Colonic mucosa (tissue), 4 donors: ENCODE data around the gene PDZD2. TPM values are rescaled to one million over a fixed set of nuclear protein-coding genes. Genes with fewer than 3 reads are reported as not detected.
"Not testable (repeated sequence)": the region's sequence is repeated elsewhere in the genome, so short reads cannot be mapped to it uniquely, and the experiment has no call there.

Source experiments
- DNase-seq: peaks from one replicate; pipeline ENCODE4 v3.0.0-alpha.2; 2020
- H3K27ac ChIP-seq: fragments of 200-600 bp; one replicate; pipeline ENCODE4 v1.8.0; 2021
- H3K27me3 ChIP-seq: fragments of 200-600 bp; one replicate; pipeline ENCODE4 v1.8.0; 2021
- H3K36me3 ChIP-seq: fragments of 200-600 bp; one replicate; pipeline ENCODE4 v1.8.0; 2021
- H3K4me1 ChIP-seq: fragments of 200-600 bp; one replicate; pipeline ENCODE4 v1.8.0; 2021; ENCODE audit warnings: mild to moderate bottlenecking
- H3K4me3 ChIP-seq: fragments of 200-600 bp; one replicate; pipeline ENCODE4 v1.8.0; 2021
- H3K9ac ChIP-seq, 2 donors: one replicate each; pipeline ENCODE4 v1.7.0; 2013; ENCODE audit warnings: control low read depth in 2 of 2, low read depth in 2 of 2, low read length in 2 of 2
- H3K9me3 ChIP-seq: fragments of 200-600 bp; one replicate; pipeline ENCODE4 v1.8.0; 2021
- CTCF ChIP-seq: fragments of 200-600 bp; IDR thresholded peaks from one replicate; pipeline ENCODE4 v1.8.0; 2022; ENCODE audit warnings: antibody characterized with exemption, mild to moderate bottlenecking
- intact Hi-C: fragments of 100-400 bp; cut with DNase I; formaldehyde crosslinking; loops from one replicate; pipeline ENCODE4 v1.14.1; 2022
- total RNA-seq, 2 donors: library from RNA; stranded (reverse); fragmentation: NEBNext Ultra II Directional in 1 of 2; extraction: Animal tissue kit (Norgen Biotek cat#: 25700) in 1 of 2; gene quantifications; one replicate each; pipeline ENCODE4 v1.2.1, GENCODE V29; 2021
- donor health status: healthy.
- donor health status: DM: no; HTN: no; CAD: no.
- donor health status: DM: no; HTN: no; CAD: no.

PDZD2 gene
- total RNA-seq, 2 donors from 2014 or later, result 1.8 to 2.3 TPM

GRCh38 chr5:32109236-32109635 lies 470.3 kb downstream of the PDZD2 start:
- Histone ChIP-seq H3K4me3 (no peak overlapping the region), H3K36me3 (peaks cover 10% of the 10 kb centered on the region), H3K9ac (no peak overlapping the region), H3K27me3 (no peaks in the 10 kb centered on the region), H3K27ac (no peak overlapping the region), H3K4me1 (no peaks in the 10 kb centered on the region), H3K9me3 (no peaks in the 10 kb centered on the region)
- no peak for DNase-seq
- intact Hi-C loops, result no loop called here
- TF ChIP-seq CTCF, result no peak

GRCh38 chr5:32110111-32110696 lies 471.3 kb downstream of the PDZD2 start:
- no peaks in the 10 kb centered on the region for H3K27me3 ChIP-seq
- H3K4me1 ChIP-seq, result no peaks in the 10 kb centered on the region
- no peak overlapping the region for H3K9ac ChIP-seq
- TF ChIP-seq CTCF, result no peak
- H3K27ac ChIP-seq, result no peak overlapping the region
- H3K4me3 ChIP-seq, result no peak overlapping the region
- no peaks in the 10 kb centered on the region for H3K9me3 ChIP-seq
- peaks cover under 1% of the 10 kb centered on the region for H3K36me3 ChIP-seq
- intact Hi-C loops, result loop anchor here (10.0 kb wide), 1 partner anchor 215 kb away; no protein-coding TSS in a partner anchor
- no peak for DNase-seq

GRCh38 chr5:32115985-32116384 lies 477.1 kb downstream of the PDZD2 start:
- no peaks in the 10 kb centered on the region for H3K4me1 ChIP-seq
- TF ChIP-seq CTCF, result no peak
- no peaks in the 10 kb centered on the region for H3K9me3 ChIP-seq
- no peaks in the 10 kb centered on the region for H3K27me3 ChIP-seq
- no peak overlapping the region for H3K4me3 ChIP-seq
- no peak overlapping the region for H3K9ac ChIP-seq
- H3K27ac ChIP-seq, result no peak overlapping the region
- no peaks in the 10 kb centered on the region for H3K36me3 ChIP-seq
- intact Hi-C loops, result loop anchor here (10.0 kb wide), 1 partner anchor 209 kb away; no protein-coding TSS in a partner anchor
- DNase-seq, result no peak

GRCh38 chr5:32116574-32117313 lies 477.8 kb downstream of the PDZD2 start:
- no peak overlapping the region for H3K9ac ChIP-seq
- H3K4me1 ChIP-seq, result no peaks in the 10 kb centered on the region
- TF ChIP-seq CTCF, result no peak
- H3K27me3 ChIP-seq, result no peaks in the 10 kb centered on the region
- no peaks in the 10 kb centered on the region for H3K36me3 ChIP-seq
- no peaks in the 10 kb centered on the region for H3K9me3 ChIP-seq
- no peak overlapping the region for H3K4me3 ChIP-seq
- no peak overlapping the region for H3K27ac ChIP-seq
- intact Hi-C loops, result loop anchor here (10.0 kb wide), 1 partner anchor 208 kb away; no protein-coding TSS in a partner anchor
- DNase-seq, result no peak

- intact Hi-C loops, result loop anchor here (10.0 kb wide), 1 partner anchor 206 kb away; no protein-coding TSS in a partner anchor
These were observed 480.0 kb downstream of the PDZD2 start for GRCh38 chr5:32118922-32119321.

More at GRCh38 chr5:32118922-32119321, 480.0 kb downstream of the PDZD2 start:
- H3K9ac ChIP-seq, H3K27me3 ChIP-seq, H3K4me3 ChIP-seq, H3K36me3 ChIP-seq, H3K27ac ChIP-seq, H3K9me3 ChIP-seq, H3K4me1 ChIP-seq, DNase-seq: not testable (repeated sequence)
